ENCODE data around the gene MTHFD2L. TPM values are rescaled to one million over a fixed set of nuclear protein-coding genes. Genes with fewer than 3 reads are reported as not detected.

MTHFD2L gene
- total and polyA plus RNA-seq, 2 donors (not counting 3 experiments of a cell fraction or from before 2014, with no cell fraction given), result 6.9 to 15.2 TPM

DNA sequence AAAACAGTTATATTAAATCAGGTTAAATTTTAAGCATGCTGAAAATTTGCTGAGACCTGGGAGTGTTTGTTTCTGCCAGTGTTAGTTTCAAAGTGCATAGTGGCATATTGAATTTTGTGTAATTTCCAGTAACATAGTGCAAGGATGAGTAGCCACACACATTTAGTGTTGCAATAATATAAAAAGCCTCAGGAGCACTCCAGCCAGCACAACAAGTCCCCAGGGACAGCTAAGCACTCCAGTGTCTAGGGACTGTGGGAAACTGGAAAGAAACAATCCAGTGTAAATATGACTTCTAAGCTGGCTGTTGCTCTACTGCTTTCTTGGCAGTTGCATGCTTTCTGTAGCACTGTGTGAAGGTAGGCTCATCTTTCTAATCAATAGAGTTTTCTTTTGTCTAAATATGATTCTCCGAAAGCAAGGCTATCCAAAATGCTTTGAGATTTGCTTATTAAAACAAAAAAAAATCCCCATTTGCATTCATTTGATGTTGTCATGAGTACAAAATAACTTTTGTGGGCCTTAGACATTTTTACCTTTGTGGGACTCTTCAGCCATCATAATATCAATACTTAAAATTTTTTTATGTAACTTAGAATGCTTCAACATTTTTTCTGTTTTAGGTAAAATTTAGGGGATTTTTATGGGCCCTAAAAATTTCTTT, 34.7 kb upstream of the MTHFD2L start:
- intact Hi-C loops (cut with micrococcal nuclease) (no loop called here), dilution Hi-C loops (cut with MboI; ENCODE audit: extremely low pct_ligation_motif_present, low sequenced_read_pairs) (no loop called here)
- H3K4me1 ChIP-seq (ENCODE audit: control insufficient read depth, extremely low read depth, insufficient read depth, low read length), result no peaks in the 10 kb centered on the region
- no peak overlapping the region for H3K27ac ChIP-seq (ENCODE audit: insufficient read depth, low read depth, low read length)
- ChIA-PET CTCF (no interaction called here), POLR2A (no interaction called here)
- TF ChIP-seq GATA2 (IDR thresholded peaks at IDR 0.05; ENCODE audit: insufficient read depth, insufficient read length, low read depth, low read length), result no peak
- no peak for TF ChIP-seq EZH2 (IDR thresholded peaks at IDR 0.05; ENCODE audit: borderline replicate concordance, low read depth, low read length, severe bottlenecking)
- TF ChIP-seq POLR2A (IDR thresholded peaks at IDR 0.05; ENCODE audit: low read depth, low read length), result no peak
- TF ChIP-seq, protein P1, sequence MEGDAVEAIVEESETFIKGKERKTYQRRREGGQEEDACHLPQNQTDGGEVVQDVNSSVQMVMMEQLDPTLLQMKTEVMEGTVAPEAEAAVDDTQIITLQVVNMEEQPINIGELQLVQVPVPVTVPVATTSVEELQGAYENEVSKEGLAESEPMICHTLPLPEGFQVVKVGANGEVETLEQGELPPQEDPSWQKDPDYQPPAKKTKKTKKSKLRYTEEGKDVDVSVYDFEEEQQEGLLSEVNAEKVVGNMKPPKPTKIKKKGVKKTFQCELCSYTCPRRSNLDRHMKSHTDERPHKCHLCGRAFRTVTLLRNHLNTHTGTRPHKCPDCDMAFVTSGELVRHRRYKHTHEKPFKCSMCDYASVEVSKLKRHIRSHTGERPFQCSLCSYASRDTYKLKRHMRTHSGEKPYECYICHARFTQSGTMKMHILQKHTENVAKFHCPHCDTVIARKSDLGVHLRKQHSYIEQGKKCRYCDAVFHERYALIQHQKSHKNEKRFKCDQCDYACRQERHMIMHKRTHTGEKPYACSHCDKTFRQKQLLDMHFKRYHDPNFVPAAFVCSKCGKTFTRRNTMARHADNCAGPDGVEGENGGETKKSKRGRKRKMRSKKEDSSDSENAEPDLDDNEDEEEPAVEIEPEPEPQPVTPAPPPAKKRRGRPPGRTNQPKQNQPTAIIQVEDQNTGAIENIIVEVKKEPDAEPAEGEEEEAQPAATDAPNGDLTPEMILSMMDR (IDR thresholded peaks at IDR 0.05; ENCODE audit: extremely low read depth in 1 of 2, insufficient read depth in 1 of 2, low read depth in 1 of 2, low read length in 2 of 2), result no peak
- TF ChIP-seq POLR2AphosphoS5 (IDR thresholded peaks at IDR 0.05; ENCODE audit: insufficient read depth, low read depth, low read length), result no peak
- TF ChIP-seq, protein P2, sequence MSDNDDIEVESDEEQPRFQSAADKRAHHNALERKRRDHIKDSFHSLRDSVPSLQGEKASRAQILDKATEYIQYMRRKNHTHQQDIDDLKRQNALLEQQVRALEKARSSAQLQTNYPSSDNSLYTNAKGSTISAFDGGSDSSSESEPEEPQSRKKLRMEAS (IDR thresholded peaks at IDR 0.05; ENCODE audit: insufficient read depth, insufficient read length), result no peak
- no peak for TF ChIP-seq MYC (IDR thresholded peaks at IDR 0.05; ENCODE audit: low read depth, low read length)
- no peak for TF ChIP-seq JUN (IDR thresholded peaks at IDR 0.05; ENCODE audit: borderline replicate concordance, insufficient read depth, insufficient read length, low read depth)
- no peaks in the 10 kb centered on the region for H4K20me1 ChIP-seq (replicated peaks; ENCODE audit: control insufficient read depth, extremely low read depth, insufficient read depth, low read length)
- FAIRE-seq, result no peak
- DNase-seq (ENCODE audit: low read depth, low spot score), result no peak
- no peak overlapping the region for H2AFZ ChIP-seq (ENCODE audit: low read depth, low read length)
- H3K4me2 ChIP-seq (ENCODE audit: insufficient read depth, low read length), result no peak overlapping the region
- H3K27me3 ChIP-seq (ENCODE audit: control insufficient read depth in 2 of 2, insufficient read depth in 2 of 2, low read length in 2 of 2), result no peaks in the 10 kb centered on the region
- no peaks in the 10 kb centered on the region for H3K9me3 ChIP-seq (replicated peaks; ENCODE audit: control insufficient read depth, insufficient read depth, low read length)
- H3K79me2 ChIP-seq (ENCODE audit: control insufficient read depth, insufficient read depth, low read length), result no peaks in the 10 kb centered on the region
- no peak overlapping the region for H3K9ac ChIP-seq (replicated peaks; ENCODE audit: extremely low read depth, insufficient read depth, low read length)
- BruUV-seq (replicated peaks), result no TSS peak
- no peaks in the 10 kb centered on the region for H3K36me3 ChIP-seq (ENCODE audit: control insufficient read depth in 2 of 2, extremely low read depth in 1 of 2, insufficient read depth in 2 of 2, low read length in 2 of 2)
- H3K9me1 ChIP-seq (replicated peaks; ENCODE audit: control insufficient read depth, extremely low read depth, insufficient read depth, low read length), result no peaks in the 10 kb centered on the region
- no peak overlapping the region for H3K4me3 ChIP-seq (replicated peaks in 1 of 3; ENCODE audit: insufficient read depth in 1 of 3, low read depth in 1 of 3, low read length in 3 of 3)
